OCI-LY7 (cell line): Measurements from ENCODE around the gene UPF2. TPM values are rescaled to one million over a fixed set of nuclear protein-coding genes. Genes with fewer than 3 reads are reported as not detected.
A peak's percentile ranks its signal among the peaks of the same experiment; 100 is the strongest.

Experiments used
- BruUV-seq: library from RNA; stranded (reverse); fragments of 400-500 nt; replicated peaks from 2 replicates; lab custom pipeline; 2021; lab: Mats Ljungman, UMichigan
- CTCF ChIA-PET: fragments of 300-600 bp; sonication (Branson Sonifier 250); formaldehyde crosslinking; loops from one replicate; lab custom pipeline; 2022; ENCODE audit warnings: antibody characterized with exemption; ENCODE audit not compliant: unreplicated experiment; lab: Charles Lee
- POLR2A ChIA-PET: fragments of 300-600 bp; sonication (Branson Sonifier 250); formaldehyde crosslinking; loops from one replicate; lab custom pipeline; 2022; ENCODE audit warnings: antibody characterized with exemption; lab: Charles Lee
- DNase-seq: peaks from one replicate; pipeline ENCODE4 v3.0.0-alpha.2; 2015; ENCODE audit warnings: low spot score
- H2AFZ ChIP-seq: fragments of 200-600 bp; sonication (generic), shearing (Covaris generic); 2 replicates; pipeline ENCODE4 v1.6.1; 2014; ENCODE audit warnings: mild to moderate bottlenecking, antibody characterized with exemption, low read length, moderate library complexity
- H3K27ac ChIP-seq: fragments of 200-600 bp; sonication (generic); 2 replicates; pipeline ENCODE4 v1.5.1; 2014; ENCODE audit warnings: mixed run types, low read depth, mild to moderate bottlenecking, moderate library complexity, low read length, inconsistent platforms; ENCODE audit not compliant: poor library complexity, severe bottlenecking
- H3K36me3 ChIP-seq: fragments of 200-600 bp; sonication (generic); 2 replicates; pipeline ENCODE4 v1.6.1; 2014; ENCODE audit warnings: mild to moderate bottlenecking, antibody characterized with exemption, low read length, moderate library complexity, mixed read lengths; ENCODE audit not compliant: insufficient read depth
- H3K4me1 ChIP-seq: fragments of 200-600 bp; sonication (generic); 2 replicates; pipeline ENCODE4 v1.5.1; 2014; ENCODE audit warnings: mild to moderate bottlenecking, low read length; ENCODE audit not compliant: insufficient read depth, poor library complexity, severe bottlenecking
- H3K4me2 ChIP-seq: fragments of 200-600 bp; sonication (generic); 2 replicates; pipeline ENCODE4 v1.6.1; 2014; ENCODE audit warnings: mild to moderate bottlenecking, low read length
- H3K4me3 ChIP-seq: fragments of 200-600 bp; sonication (generic); 2 replicates; pipeline ENCODE4 v1.5.1; 2014; ENCODE audit warnings: mild to moderate bottlenecking, low read depth, low read length; ENCODE audit not compliant: poor library complexity, severe bottlenecking
- H3K79me2 ChIP-seq: fragments of 200-600 bp; sonication (generic); 2 replicates; pipeline ENCODE4 v1.6.1; 2016; ENCODE audit warnings: low read depth, mild to moderate bottlenecking, low read length, moderate library complexity, mixed read lengths; ENCODE audit not compliant: insufficient read depth
- H3K9me2 ChIP-seq: fragments of 200-600 bp; sonication (generic); 2 replicates; pipeline ENCODE4 v1.6.1; 2016; ENCODE audit warnings: mild to moderate bottlenecking, low read length, mixed read lengths; ENCODE audit not compliant: insufficient read depth
- H3K9me3 ChIP-seq: fragments of 200-600 bp; sonication (generic); 2 replicates; pipeline ENCODE4 v1.6.1; 2014; ENCODE audit warnings: mild to moderate bottlenecking, mixed run types, low read length, mixed read lengths
- H4K20me1 ChIP-seq: fragments of 200-600 bp; sonication (generic); 2 replicates; pipeline ENCODE4 v1.6.1; 2014; ENCODE audit warnings: mild to moderate bottlenecking, antibody characterized with exemption, low read length, moderate library complexity, mixed read lengths; ENCODE audit not compliant: insufficient read depth
- EZH2phosphoT487 ChIP-seq: fragments of 200-600 bp; sonication (generic); IDR thresholded peaks from 2 replicates; pipeline ENCODE4 v1.6.1; 2018; ENCODE audit warnings: low read depth, borderline replicate concordance, mild to moderate bottlenecking, mixed run types, antibody characterized with exemption, low read length, moderate library complexity, mixed read lengths
- intact Hi-C: fragments of 100-400 bp; cut with micrococcal nuclease; formaldehyde crosslinking; loops from one replicate; pipeline ENCODE4 v1.10.0; 2022; ENCODE audit not compliant: unreplicated experiment
- total RNA-seq, 2 experiments: library from RNA; depleted of rRNA in 1 of 2; stranded (reverse); fragments of >200 nt in 1 of 2; shearing (Covaris generic) in 1 of 2; gene quantifications; 2 replicates each; pipeline ENCODE4 v1.2.3, GENCODE V29; 2014 to 2022
- TF ChIP-seq, protein P1 (sequence below): fragments of 200-600 bp; sonication (generic); conservative IDR thresholded peaks from 2 replicates; pipeline ENCODE4 v1.5.1; 2014; ENCODE audit warnings: mild to moderate bottlenecking, antibody characterized with exemption, low read length, moderate library complexity, mixed read lengths

UPF2 gene
- total RNA-seq, 2 experiments from 2014 or later, result 24.8 to 46.8 TPM

DNA sequence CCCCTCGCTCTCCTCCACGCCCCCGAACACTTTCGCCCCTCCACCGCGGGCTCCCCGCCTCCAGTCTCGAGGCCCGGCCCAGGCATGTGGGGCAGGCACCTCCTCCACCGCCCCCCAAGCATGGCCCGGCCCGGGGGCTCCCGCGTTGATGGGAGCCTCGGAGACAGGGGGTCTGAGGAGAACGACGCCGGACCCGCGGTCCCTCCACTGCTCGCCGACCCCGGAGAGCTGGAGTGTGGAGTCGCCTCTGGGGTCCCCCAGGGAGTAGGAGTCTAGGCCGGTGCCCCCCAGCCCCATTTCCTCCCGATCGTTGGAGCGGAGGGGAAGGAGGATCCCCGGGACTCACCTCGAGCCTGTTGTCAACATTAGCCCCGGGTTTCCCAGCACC lies 206 bp downstream of the UPF2 start:
- TF ChIP-seq, protein P1, sequence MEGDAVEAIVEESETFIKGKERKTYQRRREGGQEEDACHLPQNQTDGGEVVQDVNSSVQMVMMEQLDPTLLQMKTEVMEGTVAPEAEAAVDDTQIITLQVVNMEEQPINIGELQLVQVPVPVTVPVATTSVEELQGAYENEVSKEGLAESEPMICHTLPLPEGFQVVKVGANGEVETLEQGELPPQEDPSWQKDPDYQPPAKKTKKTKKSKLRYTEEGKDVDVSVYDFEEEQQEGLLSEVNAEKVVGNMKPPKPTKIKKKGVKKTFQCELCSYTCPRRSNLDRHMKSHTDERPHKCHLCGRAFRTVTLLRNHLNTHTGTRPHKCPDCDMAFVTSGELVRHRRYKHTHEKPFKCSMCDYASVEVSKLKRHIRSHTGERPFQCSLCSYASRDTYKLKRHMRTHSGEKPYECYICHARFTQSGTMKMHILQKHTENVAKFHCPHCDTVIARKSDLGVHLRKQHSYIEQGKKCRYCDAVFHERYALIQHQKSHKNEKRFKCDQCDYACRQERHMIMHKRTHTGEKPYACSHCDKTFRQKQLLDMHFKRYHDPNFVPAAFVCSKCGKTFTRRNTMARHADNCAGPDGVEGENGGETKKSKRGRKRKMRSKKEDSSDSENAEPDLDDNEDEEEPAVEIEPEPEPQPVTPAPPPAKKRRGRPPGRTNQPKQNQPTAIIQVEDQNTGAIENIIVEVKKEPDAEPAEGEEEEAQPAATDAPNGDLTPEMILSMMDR, result no peak
- no peak for TF ChIP-seq EZH2phosphoT487
- Histone ChIP-seq H3K9me2 (no peaks in the 10 kb centered on the region), H4K20me1 (peaks cover 18% of the 10 kb centered on the region; the same call in 1 of the 2 replicates), H2AFZ (0 out of 2 replicates have a peak overlapping the region, but pooled peaks have one; percentile 40), H3K27ac (peak overlapping the region; percentile 79), H3K4me3 (peak overlapping the region; percentile 99), H3K36me3 (peaks cover 12% of the 10 kb centered on the region), H3K4me2 (peak overlapping the region; percentile 91), H3K79me2 (peaks cover 60% of the 10 kb centered on the region), H3K9me3 (no peaks in the 10 kb centered on the region), H3K4me1 (peaks cover 25% of the 10 kb centered on the region)
- no TSS peak for BruUV-seq
- ChIA-PET CTCF (interaction anchor here (0.6 to 1.5 kb wide), 4 partner anchors 9 to 88 kb away, joined by 3 to 7 read pairs (median 4); no protein-coding TSS in a partner anchor), POLR2A (interaction anchor here (0.7 to 3.3 kb wide), 14 partner anchors 8 to 156 kb away, joined by 3 to 14 read pairs (median 4); no protein-coding TSS in a partner anchor)
- peak; percentile 41 for DNase-seq
- intact Hi-C loops, result loop anchor here (1.0 to 10.0 kb wide), 4 partner anchors 26 to 358 kb away; partner anchors contain the start of genes CDC123, DHTKD1 and NUDT5

DNA sequence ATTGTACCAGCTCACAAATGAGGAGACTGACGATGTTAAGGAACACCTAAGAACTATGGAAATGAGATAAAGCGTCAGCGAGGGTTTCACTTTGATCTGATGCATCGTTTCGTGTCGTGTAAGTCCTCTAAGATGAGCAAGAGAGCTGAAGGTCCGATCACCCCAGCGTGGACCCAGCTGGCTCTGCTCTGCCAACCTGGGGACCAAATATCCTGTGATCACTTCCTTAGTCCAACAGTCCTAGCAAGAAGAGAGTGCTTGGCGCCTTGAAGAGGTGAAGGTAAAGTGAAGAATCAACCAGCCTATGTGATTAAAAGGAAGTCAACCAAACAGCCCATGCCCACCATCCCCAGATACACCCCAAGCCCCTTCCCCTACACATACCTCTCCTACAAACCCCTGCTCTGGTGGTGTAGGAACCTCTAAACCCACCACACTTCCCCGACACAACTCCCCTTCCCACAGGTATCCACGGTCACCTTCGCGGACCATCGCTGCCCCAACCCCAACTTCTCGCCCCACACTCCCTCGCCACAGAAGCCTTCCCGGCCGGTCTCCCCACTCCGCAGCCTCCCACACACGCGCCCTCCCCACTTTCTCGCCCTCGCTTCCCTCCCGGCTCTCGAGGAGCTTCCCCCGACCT lies 722 bp downstream of the UPF2 start:
- Histone ChIP-seq H3K9me2 (no peaks in the 10 kb centered on the region), H3K4me2 (peak overlapping the region; percentile 91), H4K20me1 (peaks cover 18% of the 10 kb centered on the region; the same call in 1 of the 2 replicates), H3K36me3 (peaks cover 15% of the 10 kb centered on the region), H3K27ac (peak overlapping the region; percentile 79), H3K4me1 (peaks cover 25% of the 10 kb centered on the region), H3K9me3 (no peaks in the 10 kb centered on the region), H2AFZ (0 out of 2 replicates have a peak overlapping the region, but pooled peaks have one; percentile 40), H3K4me3 (peak overlapping the region; percentile 99), H3K79me2 (peaks cover 65% of the 10 kb centered on the region)
- DNase-seq, result peak; percentile 75
- CTCF ChIA-PET, result interaction anchor here (0.7 to 1.5 kb wide), 3 partner anchors 9 to 31 kb away, joined by 3 to 7 read pairs (median 3); no protein-coding TSS in a partner anchor
- no peak for TF ChIP-seq EZH2phosphoT487
- TF ChIP-seq, protein P1, result no peak
- POLR2A ChIA-PET, result interaction anchor here (0.7 to 3.3 kb wide), 16 partner anchors 9 to 157 kb away, joined by 3 to 14 read pairs (median 4); no protein-coding TSS in a partner anchor
- intact Hi-C loops, result loop anchor here (1.0 to 10.0 kb wide), 4 partner anchors 26 to 357 kb away; partner anchors contain the start of genes CDC123, DHTKD1 and NUDT5
- no TSS peak for BruUV-seq
